Thoracic aorta (tissue), 2 donors: ENCODE data around the gene FBXO44. TPM values are rescaled to one million over a fixed set of nuclear protein-coding genes. Genes with fewer than 3 reads are reported as not detected.

ENCODE experiments used
- ATAC-seq: fragments of 150-250 bp; one replicate; pipeline ENCODE4 v1.8.0; 2017; ENCODE audit warnings: low read depth; ENCODE audit not compliant: insufficient number of reproducible peaks, low FRiP score
- DNase-seq: peaks from one replicate; pipeline ENCODE4 v3.0.0-alpha.2; 2020; ENCODE audit warnings: low spot score
- H3K27ac ChIP-seq, 2 donors: fragments of 200-600 bp; sonication (generic); 1 replicate in 1 of 2; 2 replicates in 1 of 2; pipeline ENCODE4 v1.5.1; 2016; ENCODE audit warnings: mild to moderate bottlenecking in 2 of 2, moderate library complexity in 2 of 2
- H3K27me3 ChIP-seq: fragments of 200-600 bp; sonication (generic); replicated peaks from 2 replicates; pipeline ENCODE4 v1.6.0; 2016; ENCODE audit warnings: mild to moderate bottlenecking; ENCODE audit not compliant: insufficient read depth
- H3K36me3 ChIP-seq: fragments of 200-600 bp; sonication (generic); one replicate; pipeline ENCODE4 v1.5.1; 2016
- H3K4me1 ChIP-seq, 2 donors: fragments of 200-600 bp; sonication (generic); 1 replicate in 1 of 2; 2 replicates in 1 of 2; pipeline versions ENCODE4 v1.5.1 to v1.6.0; 2016; ENCODE audit warnings: low read depth in 2 of 2, mild to moderate bottlenecking in 1 of 2; ENCODE audit not compliant: control insufficient read depth in 1 of 2
- H3K4me3 ChIP-seq: fragments of 200-600 bp; sonication (generic); 2 replicates; pipeline ENCODE4 v1.5.1; 2016; ENCODE audit warnings: mild to moderate bottlenecking
- H3K9me3 ChIP-seq: fragments of 200-600 bp; sonication (generic); 2 replicates; pipeline ENCODE4 v1.5.1; 2016
- total RNA-seq, 2 donors: library from RNA; depleted of rRNA; stranded (reverse); fragments of >200 nt; gene quantifications; one replicate each; pipeline versions ENCODE4 v1.1.0 to v1.2.3, GENCODE V29; 2016
- TF ChIP-seq, protein P1 (sequence below): fragments of 200-600 bp; sonication (generic); IDR thresholded peaks from one replicate; pipeline ENCODE4 v1.5.1; 2019; ENCODE audit warnings: antibody characterized with exemption

FBXO44 gene
- total RNA-seq, 2 donors from 2014 or later: 21.9 to 35.2 TPM

DNA sequence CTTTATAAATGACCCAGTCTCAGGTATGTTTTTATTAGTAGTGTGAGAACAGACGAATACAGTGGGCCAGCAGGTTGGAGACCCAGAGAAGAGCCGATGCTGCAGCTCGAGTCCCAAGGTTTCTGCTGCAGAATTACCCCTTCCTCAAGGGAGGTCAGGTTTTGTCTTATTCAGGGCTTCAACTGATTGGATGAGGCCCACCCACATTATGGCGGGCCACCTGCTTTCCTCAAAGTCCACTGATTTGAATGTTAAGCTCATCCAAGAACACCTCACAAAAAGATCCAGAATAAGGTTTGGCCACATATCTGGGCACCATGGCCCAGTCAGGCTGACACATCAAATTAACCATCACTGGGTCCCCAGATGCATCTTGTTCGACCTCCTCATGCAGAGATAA, 41.3 kb upstream of the FBXO44 start:
- Histone ChIP-seq H3K4me3 (no peak overlapping the region), H3K27me3 (peaks cover 6% of the 10 kb centered on the region), H3K36me3 (no peaks in the 10 kb centered on the region), H3K4me1 (no peaks in the 10 kb centered on the region), H3K27ac (no peak overlapping the region), H3K9me3 (no peaks in the 10 kb centered on the region)
- ATAC-seq: no peak
- DNase-seq: no peak
- TF ChIP-seq, protein P1, sequence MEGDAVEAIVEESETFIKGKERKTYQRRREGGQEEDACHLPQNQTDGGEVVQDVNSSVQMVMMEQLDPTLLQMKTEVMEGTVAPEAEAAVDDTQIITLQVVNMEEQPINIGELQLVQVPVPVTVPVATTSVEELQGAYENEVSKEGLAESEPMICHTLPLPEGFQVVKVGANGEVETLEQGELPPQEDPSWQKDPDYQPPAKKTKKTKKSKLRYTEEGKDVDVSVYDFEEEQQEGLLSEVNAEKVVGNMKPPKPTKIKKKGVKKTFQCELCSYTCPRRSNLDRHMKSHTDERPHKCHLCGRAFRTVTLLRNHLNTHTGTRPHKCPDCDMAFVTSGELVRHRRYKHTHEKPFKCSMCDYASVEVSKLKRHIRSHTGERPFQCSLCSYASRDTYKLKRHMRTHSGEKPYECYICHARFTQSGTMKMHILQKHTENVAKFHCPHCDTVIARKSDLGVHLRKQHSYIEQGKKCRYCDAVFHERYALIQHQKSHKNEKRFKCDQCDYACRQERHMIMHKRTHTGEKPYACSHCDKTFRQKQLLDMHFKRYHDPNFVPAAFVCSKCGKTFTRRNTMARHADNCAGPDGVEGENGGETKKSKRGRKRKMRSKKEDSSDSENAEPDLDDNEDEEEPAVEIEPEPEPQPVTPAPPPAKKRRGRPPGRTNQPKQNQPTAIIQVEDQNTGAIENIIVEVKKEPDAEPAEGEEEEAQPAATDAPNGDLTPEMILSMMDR: no peak

DNA sequence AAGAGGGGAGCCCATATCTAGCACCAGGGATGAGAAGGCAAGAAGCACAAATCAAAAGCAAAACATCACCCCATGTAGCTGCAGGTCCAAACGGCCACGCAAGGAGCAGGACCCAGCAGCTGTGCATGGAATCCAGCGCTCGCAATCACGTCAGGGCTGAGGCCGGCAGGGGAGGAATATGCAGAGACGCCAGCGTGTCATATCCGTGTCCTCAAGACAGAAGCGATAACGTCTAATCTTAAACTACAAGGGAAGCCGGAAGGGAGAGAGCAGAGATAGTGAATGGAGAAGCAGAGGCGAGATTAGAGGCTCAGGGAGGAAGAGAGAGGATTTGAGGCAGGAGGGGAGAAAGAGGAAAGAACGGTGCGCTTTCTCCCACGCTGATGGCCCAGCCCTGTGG, 39.6 kb upstream of the FBXO44 start:
- DNase-seq: no peak
- ATAC-seq: no peak
- H3K36me3 ChIP-seq: no peaks in the 10 kb centered on the region
- no peak overlapping the region for H3K4me3 ChIP-seq
- TF ChIP-seq, protein P1: no peak
- H3K27ac ChIP-seq: no peak overlapping the region
- H3K27me3 ChIP-seq: peaks cover 6% of the 10 kb centered on the region
- H3K9me3 ChIP-seq: no peaks in the 10 kb centered on the region
- H3K4me1 ChIP-seq: no peaks in the 10 kb centered on the region

DNA sequence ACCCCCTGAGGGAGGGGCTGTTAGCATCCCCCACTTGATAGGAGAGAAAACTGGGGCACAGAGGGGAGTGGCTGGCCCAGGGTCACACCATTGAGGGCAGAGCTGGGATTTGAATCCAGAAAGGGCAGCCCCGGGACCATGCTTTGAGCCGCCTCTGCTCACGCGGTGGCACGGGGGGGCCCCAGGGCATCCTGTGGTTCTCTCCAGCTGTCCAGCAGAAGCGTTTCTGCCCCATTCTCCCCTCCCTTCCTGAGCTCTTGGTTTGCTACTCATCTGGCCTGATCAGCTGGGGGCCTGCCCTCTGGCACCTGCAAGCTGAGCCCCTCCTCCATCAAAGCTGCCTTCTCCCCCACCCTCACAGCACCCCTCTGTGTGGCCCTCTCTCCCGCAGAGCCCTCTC, 37.9 kb upstream of the FBXO44 start:
- DNase-seq (no peak), ATAC-seq (no peak)
- TF ChIP-seq, protein P1: no peak
- H3K27me3 ChIP-seq: peaks cover 6% of the 10 kb centered on the region
- no peaks in the 10 kb centered on the region for H3K4me1 ChIP-seq
- no peak overlapping the region for H3K27ac ChIP-seq
- H3K36me3 ChIP-seq: no peaks in the 10 kb centered on the region
- no peaks in the 10 kb centered on the region for H3K9me3 ChIP-seq
- H3K4me3 ChIP-seq: no peak overlapping the region

DNA sequence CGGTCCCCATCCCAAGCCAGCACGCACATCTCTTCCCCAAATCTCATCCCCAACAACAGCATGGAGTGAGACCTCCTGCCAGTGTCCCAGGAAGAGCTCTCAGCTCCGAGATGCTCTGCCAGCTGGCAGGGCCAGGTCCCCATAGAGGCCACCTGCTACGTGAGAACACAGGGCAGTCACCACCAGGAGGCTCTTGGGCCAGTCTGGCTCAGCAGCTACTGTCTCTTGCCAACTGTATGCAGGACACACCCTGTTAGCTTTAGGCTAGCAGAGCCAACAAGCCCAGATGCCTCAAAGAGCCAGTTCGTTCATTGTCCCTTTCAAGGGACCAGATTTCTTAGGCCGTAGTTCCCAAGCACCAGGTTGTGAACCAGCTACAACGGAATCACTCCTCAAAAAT, 37.4 kb upstream of the FBXO44 start:
- H3K4me1 ChIP-seq: no peaks in the 10 kb centered on the region
- H3K27ac ChIP-seq: no peak overlapping the region
- ATAC-seq (no peak), DNase-seq (no peak)
- TF ChIP-seq, protein P1: no peak
- H3K9me3 ChIP-seq: no peaks in the 10 kb centered on the region
- no peak overlapping the region for H3K4me3 ChIP-seq
- H3K27me3 ChIP-seq: peaks cover 6% of the 10 kb centered on the region
- H3K36me3 ChIP-seq: no peaks in the 10 kb centered on the region

DNA sequence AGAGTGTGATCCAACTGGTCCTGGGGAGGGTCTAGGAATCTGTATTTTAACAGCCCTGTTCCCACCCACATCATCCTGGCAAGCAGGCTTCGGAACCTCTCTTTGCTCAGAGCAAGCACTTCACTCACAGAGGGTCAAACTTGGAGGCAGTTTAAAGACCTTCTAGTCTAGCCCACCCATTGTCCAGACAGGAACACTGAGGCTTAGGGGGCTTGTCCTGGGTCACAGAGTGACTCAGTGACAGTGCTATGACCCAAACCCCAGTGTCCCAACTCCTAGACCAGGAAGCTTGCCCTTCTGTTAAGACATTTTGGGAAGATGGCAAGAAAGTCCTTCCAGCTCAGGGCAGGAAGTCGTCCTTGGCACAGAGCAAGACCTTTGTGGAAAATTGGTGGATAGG, 36.9 kb upstream of the FBXO44 start:
- ATAC-seq (no peak), DNase-seq (no peak)
- no peak overlapping the region for H3K4me3 ChIP-seq
- no peaks in the 10 kb centered on the region for H3K9me3 ChIP-seq
- H3K36me3 ChIP-seq: no peaks in the 10 kb centered on the region
- H3K27me3 ChIP-seq: peaks cover 6% of the 10 kb centered on the region
- TF ChIP-seq, protein P1: no peak
- H3K4me1 ChIP-seq: no peaks in the 10 kb centered on the region
- no peak overlapping the region for H3K27ac ChIP-seq
